ENCODE data around the gene ABHD17C.

ABHD17C gene

GRCh38 chr15:80752204-80752603 is 57.1 kb downstream of the ABHD17C start:
- no peak for TF ChIP-seq CTCF (IDR thresholded peaks at IDR 0.05)
- Histone ChIP-seq H3K36me3 (ENCODE audit: control insufficient read depth, insufficient read depth, low read length) (no peaks in the 10 kb centered on the region), H3K4me1 (no peaks in the 10 kb centered on the region), H3K9me3 (ENCODE audit: control insufficient read depth, low read length) (no peaks in the 10 kb centered on the region), H3K4me3 (ENCODE audit: low read depth, low read length) (no peak overlapping the region), H3K27me3 (ENCODE audit: control insufficient read depth, insufficient read depth, low read length) (no peaks in the 10 kb centered on the region), H3K4me2 (ENCODE audit: low read length) (no peak overlapping the region), H3K27ac (no peak overlapping the region), H3K9ac (no peak overlapping the region), H3K79me2 (no peaks in the 10 kb centered on the region), H2AFZ (no peak overlapping the region)

- Histone ChIP-seq H3K4me2 (ENCODE audit: low read length) (no peak overlapping the region), H3K79me2 (no peaks in the 10 kb centered on the region), H3K9me3 (ENCODE audit: control insufficient read depth, low read length) (no peaks in the 10 kb centered on the region), H3K27me3 (ENCODE audit: control insufficient read depth, insufficient read depth, low read length) (no peaks in the 10 kb centered on the region), H3K4me1 (no peaks in the 10 kb centered on the region), H2AFZ (no peak overlapping the region), H3K36me3 (ENCODE audit: control insufficient read depth, insufficient read depth, low read length) (no peaks in the 10 kb centered on the region), H3K27ac (no peak overlapping the region), H3K4me3 (ENCODE audit: low read depth, low read length) (no peak overlapping the region), H3K9ac (no peak overlapping the region)
- TF ChIP-seq CTCF (IDR thresholded peaks at IDR 0.05): no peak
These were observed 58.1 kb downstream of the ABHD17C start for GRCh38 chr15:80753161-80753560.

GRCh38 chr15:80754014-80754413 is 58.9 kb downstream of the ABHD17C start:
- H3K4me1 ChIP-seq: no peaks in the 10 kb centered on the region
- H3K4me3 ChIP-seq (ENCODE audit: low read depth, low read length): no peak overlapping the region
- TF ChIP-seq CTCF (IDR thresholded peaks at IDR 0.05): no peak
- no peaks in the 10 kb centered on the region for H3K79me2 ChIP-seq
- no peaks in the 10 kb centered on the region for H3K27me3 ChIP-seq (ENCODE audit: control insufficient read depth, insufficient read depth, low read length)
- no peak overlapping the region for H2AFZ ChIP-seq
- H3K9me3 ChIP-seq (ENCODE audit: control insufficient read depth, low read length): no peaks in the 10 kb centered on the region
- H3K36me3 ChIP-seq (ENCODE audit: control insufficient read depth, insufficient read depth, low read length): no peaks in the 10 kb centered on the region
- no peak overlapping the region for H3K4me2 ChIP-seq (ENCODE audit: low read length)
- no peak overlapping the region for H3K9ac ChIP-seq
- no peak overlapping the region for H3K27ac ChIP-seq

- Histone ChIP-seq H3K9me3 (ENCODE audit: control insufficient read depth, low read length) (no peaks in the 10 kb centered on the region), H3K27ac (no peak overlapping the region), H3K4me3 (ENCODE audit: low read depth, low read length) (no peak overlapping the region), H3K4me2 (ENCODE audit: low read length) (no peak overlapping the region), H2AFZ (no peak overlapping the region), H3K36me3 (ENCODE audit: control insufficient read depth, insufficient read depth, low read length) (no peaks in the 10 kb centered on the region), H3K27me3 (ENCODE audit: control insufficient read depth, insufficient read depth, low read length) (no peaks in the 10 kb centered on the region), H3K4me1 (no peaks in the 10 kb centered on the region), H3K9ac (no peak overlapping the region), H3K79me2 (no peaks in the 10 kb centered on the region)
- TF ChIP-seq CTCF (IDR thresholded peaks at IDR 0.05): no peak
These were observed 60.8 kb downstream of the ABHD17C start for GRCh38 chr15:80755885-80756284.

GRCh38 chr15:80758130-80758745 is 63.1 kb downstream of the ABHD17C start:
- Histone ChIP-seq H2AFZ (no peak overlapping the region), H3K4me3 (ENCODE audit: low read depth, low read length) (no peak overlapping the region), H3K27me3 (ENCODE audit: control insufficient read depth, insufficient read depth, low read length) (no peaks in the 10 kb centered on the region), H3K9me3 (ENCODE audit: control insufficient read depth, low read length) (no peaks in the 10 kb centered on the region), H3K79me2 (no peaks in the 10 kb centered on the region), H3K4me2 (ENCODE audit: low read length) (no peak overlapping the region), H3K9ac (no peak overlapping the region), H3K27ac (no peak overlapping the region), H3K4me1 (no peaks in the 10 kb centered on the region), H3K36me3 (ENCODE audit: control insufficient read depth, insufficient read depth, low read length) (no peaks in the 10 kb centered on the region)
- no peak for TF ChIP-seq CTCF (IDR thresholded peaks at IDR 0.05)
